SK-MEL-5 (cell line): ENCODE results near the gene PIGK. TPM values are rescaled to one million over a fixed set of nuclear protein-coding genes. Genes with fewer than 3 reads are reported as not detected.

Source experiments
- DNase-seq: peaks from one replicate; pipeline ENCODE4 v3.0.0-alpha.2; 2016; ENCODE audit warnings: low read depth, low spot score
- in situ Hi-C: cut with HindIII; loops from 2 replicates; pipeline ENCODE4 v1.10.0; 2016; ENCODE audit warnings: low sequenced_read_pairs, high pct_unique_total_duplicates, low pct_unique_long_range_greater_than_20kb
- polyA plus RNA-seq, 2 experiments: library from polyadenylated mRNA; depleted of rRNA; stranded (reverse); fragments of >200 nt; gene quantifications; 2 replicates each; pipeline ENCODE4 v1.2.3, GENCODE V29; 2015
- total RNA-seq: library from RNA; depleted of rRNA; stranded (reverse); fragments of >200 nt; shearing (Covaris generic); gene quantifications from 2 replicates; pipeline ENCODE4 v1.2.3, GENCODE V29; 2014; rRNA removed

The PIGK gene
- total RNA-seq: 56.7 and 64.7 TPM in 2 replicates
- polyA plus RNA-seq (2015; cell fraction: cytosol; rRNA removed): 29.9 and 41.7 TPM in 2 replicates
- 6.7 TPM in 2 replicates for polyA plus RNA-seq (2015; cell fraction: nucleus; rRNA removed)

- DNase-seq: peak; percentile 83
- in situ Hi-C loops: no loop called here
These were observed at the start of gene PIGK for GRCh38 chr1:77219166-77219887. PIGK (minus strand) TSS chr1:77219430; CDS start chr1:77219402, 28 bp downstream.

GRCh38 chr1:77267035-77267434, 47.8 kb upstream of the PIGK start:
- DNase-seq: no peak
- in situ Hi-C loops: no loop called here

DNA sequence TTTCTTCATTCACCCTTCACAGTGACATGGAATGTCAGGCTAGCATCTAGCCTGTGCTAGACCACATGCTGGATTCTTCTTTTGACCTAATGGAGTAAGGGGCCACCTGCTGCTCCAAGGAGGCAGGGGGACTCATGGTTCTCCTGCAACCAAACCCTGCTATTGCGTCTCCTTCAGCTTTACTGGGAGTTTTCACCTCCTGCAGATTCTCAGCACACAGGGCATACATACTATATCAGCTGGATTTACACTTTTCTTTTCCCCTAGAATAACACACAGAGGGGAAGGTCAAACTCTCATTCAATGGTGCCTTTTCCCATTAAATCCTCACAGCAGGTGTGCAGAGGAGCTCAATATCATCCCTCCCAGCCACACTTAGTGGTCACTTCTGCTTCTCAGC, 46.0 kb upstream of the PIGK start:
- no peak for DNase-seq
- in situ Hi-C loops: no loop called here

GRCh38 chr1:77263708-77264107, 44.5 kb upstream of the PIGK start:
- in situ Hi-C loops: no loop called here
- no peak for DNase-seq

- in situ Hi-C loops: no loop called here
- DNase-seq: no peak
These were observed 34.0 kb upstream of the PIGK start for GRCh38 chr1:77253211-77253610.

- in situ Hi-C loops: no loop called here
- DNase-seq: no peak
These were observed 30.9 kb upstream of the PIGK start for GRCh38 chr1:77250126-77250525.

- no peak for DNase-seq
- in situ Hi-C loops: no loop called here
These were observed 26.6 kb upstream of the PIGK start for GRCh38 chr1:77245830-77246229.

DNA sequence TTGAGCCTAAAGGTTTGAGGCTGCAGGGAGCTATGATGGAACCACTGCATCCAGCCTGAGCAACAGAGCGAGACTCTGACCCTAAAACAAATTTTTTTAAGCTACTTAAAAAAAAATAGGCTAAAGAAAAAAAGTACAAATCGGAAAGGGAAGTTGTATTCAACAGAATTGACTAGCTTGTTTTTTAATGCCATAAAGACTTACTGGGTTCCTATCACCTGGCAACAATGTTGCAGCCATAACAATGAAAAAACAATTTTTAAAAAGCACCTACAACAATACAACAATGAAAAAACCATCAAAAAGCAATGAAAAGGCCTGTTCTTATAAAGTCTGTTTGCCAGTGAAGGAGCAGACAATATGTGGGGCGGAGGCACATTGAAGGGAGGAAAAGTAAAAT, 20.1 kb upstream of the PIGK start:
- DNase-seq: no peak
- in situ Hi-C loops: no loop called here

- no peak for DNase-seq
- in situ Hi-C loops: no loop called here
These were observed 19.2 kb upstream of the PIGK start for GRCh38 chr1:77238462-77238861.

GRCh38 chr1:77234943-77235342, 15.7 kb upstream of the PIGK start:
- in situ Hi-C loops: no loop called here
- DNase-seq: no peak

GRCh38 chr1:77234096-77234495, 14.9 kb upstream of the PIGK start:
- no peak for DNase-seq
- in situ Hi-C loops: no loop called here

DNA sequence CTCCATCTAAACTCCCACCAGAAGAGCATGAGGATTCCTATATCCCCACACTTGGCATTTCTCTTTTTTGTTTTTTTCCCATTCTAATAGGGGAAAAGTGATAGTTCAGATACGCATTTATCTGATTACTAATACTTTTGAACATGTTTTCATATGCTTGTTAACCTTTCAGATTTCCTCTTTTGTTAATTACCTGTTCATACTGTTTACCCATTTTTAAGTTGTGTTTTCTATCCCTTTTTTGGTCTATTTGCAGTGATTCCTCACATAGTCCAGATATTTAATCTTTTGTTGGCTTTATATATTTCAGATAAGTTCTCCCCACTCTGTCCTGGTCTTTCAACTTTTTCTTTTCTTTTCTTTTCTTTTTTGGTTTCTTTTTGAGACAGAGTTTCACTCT, 13.6 kb upstream of the PIGK start:
- in situ Hi-C loops: no loop called here

DNA sequence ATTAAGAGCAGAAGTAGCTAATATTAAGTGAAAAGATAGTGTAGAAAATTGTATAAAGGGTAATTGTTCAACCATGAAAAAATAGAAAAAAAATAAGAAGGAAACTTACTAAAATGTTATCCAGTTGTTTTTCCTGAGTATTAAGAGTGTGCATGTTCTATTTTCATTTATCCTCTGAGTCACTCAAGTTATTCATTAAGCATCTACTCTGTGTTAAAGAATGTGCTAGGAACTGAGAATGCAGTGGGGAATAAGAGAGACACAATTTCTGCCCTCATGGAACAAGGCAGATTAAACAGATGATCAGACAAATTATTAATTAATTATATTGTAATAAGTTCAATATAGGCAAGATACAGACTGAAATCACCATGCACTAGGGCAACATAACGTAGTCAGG, 10.8 kb upstream of the PIGK start:
- in situ Hi-C loops: no loop called here
- no peak for DNase-seq

More for the DNA sequence above, 13.6 kb upstream of the PIGK start:
- no peak for DNase-seq

DNA sequence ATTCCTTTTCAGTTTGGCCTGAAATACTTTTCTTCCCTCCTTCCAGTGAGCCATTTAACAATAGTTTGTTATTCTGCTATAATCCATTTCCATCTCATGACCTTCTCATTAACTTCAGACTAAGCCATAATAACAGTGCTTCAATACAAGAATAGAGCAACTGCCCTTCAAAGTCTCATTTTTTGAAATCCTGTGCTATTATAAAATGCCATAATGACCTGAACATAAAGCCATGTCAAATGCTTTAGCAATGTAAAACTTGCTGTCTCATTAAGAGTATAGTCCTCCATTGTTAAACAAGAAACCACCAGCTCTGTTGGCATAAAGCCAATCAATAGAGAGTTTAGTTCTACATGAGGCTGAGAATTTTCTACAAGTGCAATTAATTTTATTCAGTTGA, 9.6 kb upstream of the PIGK start:
- peak; percentile 36 for DNase-seq
- in situ Hi-C loops: no loop called here

GRCh38 chr1:77227381-77227780, 8.2 kb upstream of the PIGK start:
- DNase-seq: no peak
- in situ Hi-C loops: no loop called here

- in situ Hi-C loops: no loop called here
- DNase-seq: no peak
These were observed 3.3 kb upstream of the PIGK start for GRCh38 chr1:77222496-77222895.

DNA sequence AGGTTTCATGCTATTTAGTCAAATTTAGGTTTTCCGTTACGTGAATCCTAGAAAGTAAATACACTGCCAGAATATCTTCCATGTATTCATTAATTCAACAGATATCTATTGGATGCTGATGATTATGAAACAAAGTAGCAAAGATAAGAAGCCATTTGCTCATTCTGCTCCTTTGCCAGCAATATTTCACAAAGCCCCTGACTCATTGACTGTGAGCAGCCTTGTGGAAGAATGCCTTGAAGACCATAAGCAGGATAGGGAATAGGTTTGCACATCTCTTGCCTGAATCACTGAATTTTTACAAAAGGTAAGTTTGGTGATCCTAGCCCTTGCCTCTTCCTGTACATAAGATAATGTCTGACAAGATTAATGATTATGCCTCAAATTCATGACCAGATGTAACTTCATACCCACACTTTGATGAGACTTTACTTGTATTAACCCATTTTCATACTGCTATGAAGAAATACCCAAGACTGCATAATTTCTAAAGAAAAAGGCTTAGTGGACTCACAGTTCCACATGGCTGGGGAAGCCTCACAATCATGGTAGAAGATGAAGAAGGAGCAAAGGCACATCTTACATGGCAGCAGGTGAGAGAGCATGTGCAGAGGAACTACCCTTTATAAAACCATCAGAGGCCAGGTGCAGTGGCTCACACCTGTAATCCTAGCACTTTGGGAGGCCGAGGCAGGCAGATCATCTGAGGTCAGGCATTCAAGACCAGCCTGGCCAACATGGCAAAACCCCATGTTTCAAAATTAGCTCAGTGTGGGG, 1.6 kb upstream of the PIGK start:
- DNase-seq: no peak
- in situ Hi-C loops: no loop called here

GRCh38 chr1:77218477-77219165, 609 bp downstream of the PIGK start:
- in situ Hi-C loops: no loop called here

More at GRCh38 chr1:77218477-77219165, 609 bp downstream of the PIGK start:
- no peak for DNase-seq
